Activated CD4-positive, alpha-beta T cell treated with anti-CD3 and anti-CD28 coated beads for 48 hours (primary cell): ENCODE data around the gene TMEM132E.

ENCODE experiments used
- DNase-seq: peaks from one replicate; pipeline ENCODE4 v3.0.0-alpha.2; 2020

TMEM132E gene

GRCh38 chr17:34571428-34572130 lies 7.8 kb upstream of the TMEM132E start:
- no peak for DNase-seq

GRCh38 chr17:34572483-34572882 lies 6.9 kb upstream of the TMEM132E start:
- no peak for DNase-seq

GRCh38 chr17:34575182-34575581 lies 4.2 kb upstream of the TMEM132E start:
- DNase-seq, result no peak

- DNase-seq, result no peak
Observed at GRCh38 chr17:34578016-34578415, 1.4 kb upstream of the TMEM132E start.

DNA sequence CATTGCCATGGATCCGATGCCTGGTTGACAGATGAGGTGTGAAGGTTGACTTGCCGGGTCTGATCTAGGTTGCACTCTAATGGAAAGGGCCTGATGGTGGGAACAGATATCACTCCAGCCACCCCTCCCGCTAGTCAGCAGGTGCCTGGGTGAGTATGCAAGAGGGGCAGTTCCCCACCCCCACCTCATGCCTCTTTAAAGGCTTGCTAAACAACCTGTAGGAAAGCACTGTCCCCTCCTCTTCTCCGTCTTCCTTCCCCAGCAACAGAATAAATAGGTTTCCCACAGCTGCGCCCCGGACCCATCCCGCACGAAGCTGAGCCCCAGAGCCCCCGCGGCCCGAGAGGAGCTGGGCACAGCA lies 746 bp upstream of the TMEM132E start:
- no peak for DNase-seq

GRCh38 chr17:34579979-34580684 lies 750 bp downstream of the TMEM132E start:
- DNase-seq, result peak; percentile 19

DNA sequence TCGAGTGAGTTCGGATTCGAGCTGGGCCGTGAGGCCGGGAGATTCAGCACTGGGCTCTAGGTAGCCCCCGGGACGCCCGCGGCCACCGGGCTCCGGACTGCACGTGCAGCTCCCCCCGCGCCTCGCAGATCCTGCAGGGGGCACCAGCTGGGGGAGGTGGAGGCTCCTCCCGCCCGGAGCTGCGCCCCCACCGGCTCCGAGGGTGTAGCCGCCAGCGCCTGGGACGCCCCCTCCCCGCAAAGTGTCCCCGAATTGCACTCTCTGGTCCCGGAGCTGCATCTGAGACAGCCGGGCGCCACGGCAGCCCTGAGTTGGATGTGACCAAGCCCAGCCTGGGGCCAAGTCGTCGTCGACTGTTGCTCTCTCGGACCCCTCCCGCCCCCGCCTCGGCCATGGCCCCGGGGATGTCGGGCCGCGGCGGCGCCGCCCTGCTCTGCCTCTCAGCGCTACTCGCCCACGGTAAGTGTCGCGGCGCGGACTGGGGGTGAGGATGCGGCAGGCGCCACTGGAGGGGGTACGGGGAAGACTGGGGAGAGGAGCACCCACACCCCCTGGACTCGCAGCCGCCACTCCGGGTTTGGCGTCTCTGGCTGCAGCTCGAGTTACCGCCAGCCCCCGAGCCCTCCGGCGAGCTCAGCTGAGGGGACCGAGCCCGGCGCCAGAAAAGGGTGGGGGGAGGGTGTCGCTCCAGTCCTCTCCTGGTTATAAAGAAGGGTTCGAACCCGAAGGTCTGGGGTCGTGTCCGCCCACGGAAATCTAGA lies 1.5 kb downstream of the TMEM132E start:
- peak; percentile 31 for DNase-seq

DNA sequence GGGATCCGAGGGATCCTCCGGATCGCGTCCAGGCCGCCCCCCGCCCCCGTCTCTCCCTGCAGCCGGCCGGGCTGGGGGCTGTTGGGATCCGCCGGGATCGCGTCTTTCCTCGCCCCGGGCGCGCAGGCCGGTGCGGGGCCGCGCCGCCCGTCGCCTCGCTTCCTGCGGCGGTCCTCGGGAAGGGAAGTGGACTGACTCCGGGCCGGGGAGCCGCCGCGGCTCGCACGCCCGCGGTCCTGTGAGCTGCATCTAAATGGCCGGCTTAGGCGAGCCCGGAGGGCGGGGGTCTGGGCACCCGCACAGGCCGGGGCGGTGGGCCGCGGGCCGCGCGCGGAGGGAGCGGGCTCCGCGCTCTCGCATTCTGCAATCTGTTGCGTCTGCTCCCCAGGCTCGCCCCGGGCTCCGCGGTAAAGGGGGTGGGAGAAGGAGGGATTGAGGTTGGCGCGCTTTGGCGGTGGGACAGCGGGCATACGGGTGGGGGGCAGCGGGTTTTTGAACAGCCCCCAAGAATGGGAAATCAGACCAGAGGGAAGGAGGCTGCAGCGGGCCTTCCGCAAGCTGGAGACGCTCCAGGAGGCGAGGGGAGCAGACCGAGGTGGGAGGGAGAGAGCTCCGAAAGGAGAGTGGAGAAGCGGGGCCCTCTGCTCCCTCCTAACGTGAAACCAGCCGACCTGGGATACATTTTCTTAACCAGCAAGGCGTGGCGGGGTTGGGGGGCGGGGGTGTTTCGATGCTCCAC lies 2.2 kb downstream of the TMEM132E start:
- DNase-seq, result no peak

DNA sequence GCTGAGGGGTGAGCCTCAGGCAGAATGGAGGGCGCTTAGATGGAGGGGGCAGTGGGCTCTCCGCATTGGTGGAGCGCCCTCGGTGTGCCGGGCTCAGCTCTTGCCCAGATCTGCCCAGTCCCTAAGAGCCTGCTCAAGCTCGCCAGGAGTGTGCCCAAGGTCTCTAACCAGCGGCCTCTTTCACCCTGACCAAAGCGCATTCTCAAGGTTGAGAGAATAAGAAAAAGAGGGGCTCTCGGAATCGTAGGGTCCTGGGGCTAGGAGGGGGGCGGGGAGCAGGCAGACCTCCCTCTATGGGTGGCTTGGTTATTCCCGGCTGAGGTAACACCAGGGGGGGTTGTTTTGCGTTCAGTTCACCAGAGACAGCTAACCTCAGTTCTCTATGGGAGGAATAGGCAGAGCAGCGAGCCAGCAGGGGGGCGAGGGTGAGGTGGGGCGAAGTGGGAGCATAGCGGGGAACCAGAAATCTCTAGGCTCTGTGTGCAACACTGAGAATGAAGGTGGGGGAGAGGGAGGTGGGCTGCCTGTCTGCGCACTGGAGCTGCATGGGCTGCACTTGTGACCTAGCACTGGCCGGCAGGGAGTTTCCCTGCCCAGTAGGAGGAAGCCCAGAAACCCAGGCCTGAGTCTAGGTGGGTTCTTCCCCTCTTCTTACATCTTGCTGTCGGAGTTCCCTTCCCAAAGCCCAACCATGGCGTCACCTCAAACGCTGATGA lies 3.0 kb downstream of the TMEM132E start:
- DNase-seq, result no peak

- DNase-seq, result no peak
Observed at GRCh38 chr17:34582901-34583245, 3.5 kb downstream of the TMEM132E start.

DNA sequence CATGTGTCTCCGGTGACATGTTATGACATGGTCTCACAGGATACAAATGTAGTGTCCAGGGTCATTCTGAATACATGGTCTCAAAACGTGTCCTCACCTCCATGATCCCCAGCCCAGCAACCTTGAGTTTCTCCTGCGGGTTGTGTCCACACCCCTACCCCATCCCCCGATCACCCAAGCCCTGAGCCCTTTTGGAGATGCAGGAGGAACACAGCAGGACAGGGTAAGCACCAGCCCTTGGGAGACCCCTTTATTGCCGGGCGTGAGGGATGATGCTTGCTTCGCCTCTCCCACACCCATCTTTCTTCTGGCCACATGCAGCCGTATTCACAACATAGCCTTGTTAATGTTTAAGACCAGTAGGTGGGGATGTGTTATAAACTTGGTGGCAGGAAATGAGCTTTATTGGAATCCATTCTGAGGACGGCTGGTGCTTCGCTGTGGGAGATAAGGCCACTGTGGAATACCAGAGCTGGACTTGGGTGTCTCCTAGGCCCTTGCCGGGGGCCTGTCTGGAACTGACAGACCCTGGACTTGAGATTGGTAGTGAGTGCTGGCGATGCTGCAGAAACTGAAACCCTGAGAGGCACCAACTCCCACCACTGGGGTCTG lies 5.5 kb downstream of the TMEM132E start:
- DNase-seq, result no peak

DNA sequence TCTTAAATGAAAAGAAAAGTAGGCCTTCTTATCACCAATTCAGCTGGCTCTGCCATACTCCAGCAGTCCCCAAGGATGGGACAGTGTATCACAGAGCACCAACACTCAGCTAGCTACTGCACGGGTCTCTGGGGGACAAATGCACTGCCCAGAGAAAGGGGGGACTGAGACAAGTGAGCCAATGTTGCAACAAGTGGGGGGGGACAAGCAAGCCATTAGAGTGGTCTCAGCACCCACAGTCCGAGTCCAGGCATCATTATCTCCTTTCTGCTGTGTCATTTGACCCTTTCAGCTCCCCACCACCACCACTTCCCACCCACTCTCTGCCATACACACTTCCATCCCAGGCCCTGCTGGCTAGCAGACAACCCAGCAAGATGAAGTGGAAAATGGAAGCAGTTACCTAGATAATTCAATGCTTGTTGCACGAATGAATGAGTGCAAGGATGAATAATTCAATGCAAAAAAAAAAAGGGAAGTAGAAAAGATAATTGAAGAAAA lies 7.0 kb downstream of the TMEM132E start:
- no peak for DNase-seq

DNA sequence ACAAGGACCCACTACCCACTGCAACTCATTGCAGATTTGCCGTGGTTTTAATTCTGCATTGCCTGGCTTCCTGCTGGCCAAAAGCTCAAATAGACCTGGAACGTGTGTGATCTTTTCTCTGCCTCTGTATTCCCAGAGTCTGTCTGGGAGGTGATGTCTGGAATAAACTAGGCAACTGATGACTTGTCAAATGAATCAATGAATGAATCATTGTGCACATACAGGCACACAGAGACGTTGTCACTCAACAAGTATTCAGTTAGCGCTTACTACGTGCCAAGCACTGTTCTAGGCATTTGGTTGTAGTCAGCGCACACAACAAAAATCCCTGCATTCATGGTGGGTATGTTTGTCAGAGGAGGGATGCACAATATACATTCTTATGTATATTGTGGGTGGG lies 8.9 kb downstream of the TMEM132E start:
- DNase-seq, result no peak

DNA sequence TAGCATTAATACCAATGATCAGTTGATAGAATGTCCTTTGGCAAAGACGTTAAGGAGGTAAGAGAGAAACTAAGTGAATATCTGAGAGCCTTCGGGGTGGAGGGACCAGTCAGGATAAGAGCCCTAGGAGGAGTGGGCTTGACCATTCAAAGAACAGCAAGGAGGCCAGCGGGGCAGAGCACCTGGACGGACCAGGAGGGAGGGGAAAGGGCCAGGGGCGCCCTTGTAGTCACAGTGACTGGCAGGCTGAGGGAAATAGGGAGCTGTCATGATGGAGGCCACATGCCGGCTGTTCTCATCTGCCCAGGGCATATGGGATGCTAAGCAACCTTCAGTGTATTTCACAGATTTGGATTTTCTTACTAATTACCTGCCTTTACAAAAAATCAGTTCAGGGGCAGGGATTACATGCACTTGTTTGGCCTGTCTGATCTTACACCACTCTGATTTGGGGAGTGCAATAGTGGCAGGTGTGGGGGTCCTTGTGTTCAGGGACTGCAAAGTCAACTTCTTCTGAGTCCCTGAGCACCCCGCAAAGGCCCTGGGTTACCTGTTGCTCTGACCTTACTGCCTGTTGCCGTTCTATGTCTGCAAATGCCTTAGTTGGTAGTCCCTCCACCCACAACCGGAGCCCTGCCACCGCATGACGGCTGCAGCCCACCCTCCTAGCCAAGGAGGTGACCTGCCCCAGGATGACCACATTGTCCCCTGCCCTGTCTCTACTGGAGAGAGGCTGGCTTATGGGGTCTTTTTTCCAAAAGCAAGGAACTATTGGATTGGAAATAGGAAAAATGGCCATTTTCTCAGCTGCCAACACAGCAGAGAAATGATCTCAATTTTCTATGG lies 10.0 kb downstream of the TMEM132E start:
- DNase-seq, result no peak

DNA sequence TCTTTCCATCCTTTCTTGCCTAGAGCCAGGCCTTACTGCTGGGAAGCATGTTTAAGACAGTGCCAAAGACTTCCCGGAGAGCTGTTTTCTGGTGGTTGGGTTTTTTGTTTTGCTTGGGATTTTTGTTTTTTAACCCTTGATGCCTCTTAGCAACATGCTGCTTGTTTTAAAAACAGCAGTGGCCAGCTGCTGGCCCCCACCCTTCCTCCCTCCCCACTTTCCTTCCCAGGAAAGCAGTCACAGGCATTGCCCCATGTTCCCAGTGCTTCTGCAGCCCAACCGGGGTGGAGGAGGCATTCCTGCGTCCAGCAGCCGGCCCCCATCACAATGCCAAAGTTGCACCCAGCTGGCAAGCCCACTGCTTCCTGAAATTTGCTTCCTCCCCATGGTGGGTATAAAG lies 12.6 kb downstream of the TMEM132E start:
- no peak for DNase-seq

DNA sequence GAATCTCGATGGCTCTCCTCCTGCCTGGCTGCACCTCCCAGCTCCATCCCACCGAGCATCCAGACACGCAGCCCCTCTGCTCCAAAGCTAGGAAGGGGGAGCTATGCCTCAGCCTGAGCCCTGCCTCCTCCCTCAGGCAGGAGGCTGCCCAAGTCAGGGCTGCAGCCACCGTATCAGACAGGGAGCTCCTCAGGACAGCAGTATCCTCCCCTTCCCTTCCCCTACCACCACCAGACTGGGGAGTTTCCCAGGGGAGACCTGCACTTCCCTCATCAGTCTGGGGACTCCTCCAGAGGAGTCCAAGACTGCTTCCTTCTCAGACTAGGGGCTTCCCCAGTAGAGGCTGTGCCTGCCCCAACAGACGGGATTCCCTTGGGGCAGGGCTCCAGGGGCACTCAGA lies 17.5 kb downstream of the TMEM132E start:
- no peak for DNase-seq

GRCh38 chr17:34598161-34598776 lies 18.9 kb downstream of the TMEM132E start:
- no peak for DNase-seq

- no peak for DNase-seq
Observed at GRCh38 chr17:34601416-34601815, 22.0 kb downstream of the TMEM132E start.

DNA sequence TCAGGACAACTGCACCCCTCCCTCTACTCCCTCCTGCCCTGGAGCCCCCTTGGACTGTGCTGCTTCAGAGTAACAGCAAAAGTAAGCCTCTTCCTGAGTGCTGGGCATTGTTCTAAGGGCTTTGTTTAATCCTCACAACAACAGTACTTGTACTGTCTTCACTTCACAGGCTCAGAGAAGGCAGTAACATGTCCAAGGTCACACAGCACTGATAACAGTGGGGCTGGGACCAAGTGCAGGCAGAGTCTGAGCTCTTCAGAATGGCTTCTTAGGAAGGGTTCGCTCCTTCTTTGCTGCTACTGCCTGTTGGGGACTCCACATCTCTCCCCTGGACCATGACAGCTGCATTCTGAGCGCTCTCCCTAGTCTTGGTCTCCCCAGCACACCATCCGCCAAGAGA lies 24.6 kb downstream of the TMEM132E start:
- DNase-seq, result no peak

DNA sequence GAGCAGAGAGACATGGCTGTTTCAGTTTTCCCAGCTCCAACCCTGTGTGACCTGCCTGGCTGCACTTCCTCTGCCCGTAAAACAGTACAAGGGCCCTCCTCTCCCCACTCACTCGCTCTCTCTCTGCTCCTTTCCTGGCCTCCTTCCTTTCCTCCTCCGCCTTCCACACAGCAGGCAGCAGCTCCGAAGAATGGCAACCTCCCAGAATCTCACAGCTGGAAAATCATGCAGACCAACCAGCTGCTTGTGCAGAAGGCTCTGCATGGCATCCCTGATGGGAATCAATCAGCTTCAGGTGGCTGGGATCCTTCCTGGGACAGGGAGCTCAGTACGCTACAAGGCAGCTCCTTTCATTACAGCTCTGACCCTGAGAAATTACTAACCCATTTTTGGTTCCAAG lies 27.4 kb downstream of the TMEM132E start:
- DNase-seq, result no peak

GRCh38 chr17:34607917-34608316 lies 28.5 kb downstream of the TMEM132E start:
- DNase-seq, result no peak
